ENCODE data around the gene ZNF554. TPM values are rescaled to one million over a fixed set of nuclear protein-coding genes. Genes with fewer than 3 reads are reported as not detected.

The ZNF554 gene
- total RNA-seq, 4 donors from 2014 or later = 6.2 to 8.6 (median 7.3) TPM

DNA sequence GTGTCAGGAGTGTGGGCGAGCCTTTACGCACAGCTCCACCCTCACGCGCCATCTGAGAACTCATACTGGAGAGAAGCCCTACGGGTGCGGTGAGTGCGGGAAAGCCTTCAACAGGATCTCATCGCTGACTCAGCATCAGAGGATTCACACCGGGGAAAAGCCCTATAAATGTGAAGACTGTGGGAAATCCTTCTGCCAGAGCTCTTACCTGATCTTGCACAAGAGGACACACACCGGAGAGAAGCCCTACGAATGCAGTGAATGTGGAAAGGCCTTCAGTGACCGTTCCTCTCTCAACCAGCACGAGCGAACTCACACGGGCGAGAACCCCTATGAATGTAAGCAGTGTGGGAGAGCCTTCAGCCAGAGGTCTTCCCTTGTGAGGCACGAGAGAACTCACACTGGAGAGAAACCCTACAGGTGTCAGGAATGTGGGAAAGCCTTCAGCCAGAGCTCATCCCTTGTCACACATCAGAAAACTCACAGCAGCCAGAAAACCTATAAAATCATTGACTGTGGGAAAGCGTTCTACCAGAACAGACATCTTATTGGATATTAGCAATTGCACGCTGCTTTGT, 14.7 kb downstream of the ZNF554 start:
- 95 to 98% methylated on average over 19 of the region's 19 CpGs for WGBS, 2 donors
- no peak overlapping the region for H3K4me3 ChIP-seq (ENCODE audit: low read depth, poor library complexity, severe bottlenecking)
- intact Hi-C loops (cut with DNase I; ENCODE audit: low total_unique reads) = no loop called here
- DNase-seq (ENCODE audit: low spot score in 2 of 2) = no peak
- no peak for TF ChIP-seq POLR2A (IDR thresholded peaks at IDR 0.05)
- TF ChIP-seq, protein P1, sequence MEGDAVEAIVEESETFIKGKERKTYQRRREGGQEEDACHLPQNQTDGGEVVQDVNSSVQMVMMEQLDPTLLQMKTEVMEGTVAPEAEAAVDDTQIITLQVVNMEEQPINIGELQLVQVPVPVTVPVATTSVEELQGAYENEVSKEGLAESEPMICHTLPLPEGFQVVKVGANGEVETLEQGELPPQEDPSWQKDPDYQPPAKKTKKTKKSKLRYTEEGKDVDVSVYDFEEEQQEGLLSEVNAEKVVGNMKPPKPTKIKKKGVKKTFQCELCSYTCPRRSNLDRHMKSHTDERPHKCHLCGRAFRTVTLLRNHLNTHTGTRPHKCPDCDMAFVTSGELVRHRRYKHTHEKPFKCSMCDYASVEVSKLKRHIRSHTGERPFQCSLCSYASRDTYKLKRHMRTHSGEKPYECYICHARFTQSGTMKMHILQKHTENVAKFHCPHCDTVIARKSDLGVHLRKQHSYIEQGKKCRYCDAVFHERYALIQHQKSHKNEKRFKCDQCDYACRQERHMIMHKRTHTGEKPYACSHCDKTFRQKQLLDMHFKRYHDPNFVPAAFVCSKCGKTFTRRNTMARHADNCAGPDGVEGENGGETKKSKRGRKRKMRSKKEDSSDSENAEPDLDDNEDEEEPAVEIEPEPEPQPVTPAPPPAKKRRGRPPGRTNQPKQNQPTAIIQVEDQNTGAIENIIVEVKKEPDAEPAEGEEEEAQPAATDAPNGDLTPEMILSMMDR (IDR thresholded peaks at IDR 0.05) = no peak

DNA sequence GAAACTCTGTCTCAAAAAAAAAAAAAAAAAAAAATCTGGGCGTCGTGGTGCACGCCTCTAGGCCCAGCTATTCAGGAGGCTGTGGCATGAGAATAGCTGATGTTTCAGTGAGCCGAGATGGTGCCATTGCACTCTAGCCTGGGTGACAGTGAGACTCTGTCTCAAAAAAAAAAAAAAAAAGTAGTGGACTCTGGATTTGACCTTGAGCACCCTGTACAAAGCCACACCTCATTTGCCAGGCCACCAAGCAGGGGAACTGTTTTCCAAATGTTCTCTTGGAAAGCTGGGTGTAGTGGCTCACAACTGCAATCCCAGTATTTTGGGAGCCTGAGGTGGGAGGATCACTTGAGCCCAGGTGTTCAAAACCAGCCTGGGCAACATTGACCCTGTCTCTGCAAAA, 17.8 kb downstream of the ZNF554 start:
- H3K4me3 ChIP-seq (ENCODE audit: low read depth, poor library complexity, severe bottlenecking) = no peak overlapping the region
- no peak for DNase-seq (ENCODE audit: low spot score in 2 of 2)
- intact Hi-C loops (cut with DNase I; ENCODE audit: low total_unique reads) = no loop called here
- TF ChIP-seq, protein P1 (IDR thresholded peaks at IDR 0.05) = no peak
- no peak for TF ChIP-seq POLR2A (IDR thresholded peaks at IDR 0.05)
- 80 to 96% methylated on average over 4 of the region's 4 CpGs for WGBS, 2 donors

DNA sequence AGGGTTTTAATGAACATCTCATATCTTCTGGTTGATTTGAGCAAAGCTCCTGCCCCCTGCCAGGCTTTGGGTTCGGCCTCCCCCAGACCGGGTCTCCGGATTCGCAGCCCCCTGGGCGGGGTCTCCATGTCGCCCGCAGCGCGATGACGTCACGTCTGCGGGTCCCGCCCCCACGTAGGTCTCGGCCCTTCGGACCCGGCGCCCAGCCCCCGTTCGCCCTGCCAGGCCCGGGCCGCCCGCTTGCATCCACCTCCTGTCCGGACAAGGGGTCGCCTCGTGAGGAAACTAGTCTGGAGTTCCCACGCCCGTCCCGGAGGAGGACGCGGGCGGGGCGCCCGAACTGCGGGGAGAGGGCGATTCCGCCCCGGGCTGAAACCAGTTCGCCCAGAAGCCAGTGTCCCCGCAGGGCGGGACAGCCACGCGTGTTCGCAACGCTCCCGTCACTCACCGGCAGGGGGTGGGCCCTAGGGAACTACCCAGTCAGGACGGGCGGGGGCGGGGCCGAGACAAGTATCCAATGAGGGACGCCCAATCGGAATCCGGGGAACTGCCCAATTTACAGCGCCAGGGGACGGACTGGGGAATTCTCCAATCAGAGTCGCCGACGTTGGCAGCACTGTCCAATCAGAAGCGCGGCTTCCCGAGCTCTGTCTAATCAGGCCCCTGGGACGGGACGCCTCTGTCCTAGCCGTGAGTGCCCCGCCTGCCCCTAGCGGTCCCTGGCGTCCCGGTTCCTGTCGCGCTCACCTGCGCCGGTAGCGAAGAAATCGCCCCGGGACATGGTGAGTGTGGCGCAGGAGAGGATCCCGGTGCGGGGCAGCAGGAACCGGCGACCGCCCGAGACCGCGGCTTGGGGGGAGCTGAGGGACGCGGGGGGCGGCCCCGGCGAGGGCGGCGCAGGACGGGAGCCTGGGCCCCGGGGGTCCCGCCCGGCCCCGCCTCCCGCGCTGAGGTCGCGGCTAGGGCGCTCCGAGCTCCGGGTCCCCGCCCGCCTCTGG, 21.4 kb downstream of the ZNF554 start, which contains the start of gene ZNF555:
Gene ZNF555 (plus strand): TSS at position 682 of the 998 bp plus-strand sequence. CDS start 98 bp downstream, at position 780.
- H3K4me3 ChIP-seq (ENCODE audit: low read depth, poor library complexity, severe bottlenecking) = peak within 1 kb of the TSS; percentile 72
- peak; percentile 100 for DNase-seq (ENCODE audit: low spot score in 2 of 2)
- TF ChIP-seq, protein P1 (IDR thresholded peaks at IDR 0.05) = no peak
- no peak for TF ChIP-seq POLR2A (IDR thresholded peaks at IDR 0.05)
- intact Hi-C loops (cut with DNase I; ENCODE audit: low total_unique reads) = no loop called here
- WGBS, 2 donors = 0 to 1% methylated on average over 7 to 21 of the region's 106 CpGs

DNA sequence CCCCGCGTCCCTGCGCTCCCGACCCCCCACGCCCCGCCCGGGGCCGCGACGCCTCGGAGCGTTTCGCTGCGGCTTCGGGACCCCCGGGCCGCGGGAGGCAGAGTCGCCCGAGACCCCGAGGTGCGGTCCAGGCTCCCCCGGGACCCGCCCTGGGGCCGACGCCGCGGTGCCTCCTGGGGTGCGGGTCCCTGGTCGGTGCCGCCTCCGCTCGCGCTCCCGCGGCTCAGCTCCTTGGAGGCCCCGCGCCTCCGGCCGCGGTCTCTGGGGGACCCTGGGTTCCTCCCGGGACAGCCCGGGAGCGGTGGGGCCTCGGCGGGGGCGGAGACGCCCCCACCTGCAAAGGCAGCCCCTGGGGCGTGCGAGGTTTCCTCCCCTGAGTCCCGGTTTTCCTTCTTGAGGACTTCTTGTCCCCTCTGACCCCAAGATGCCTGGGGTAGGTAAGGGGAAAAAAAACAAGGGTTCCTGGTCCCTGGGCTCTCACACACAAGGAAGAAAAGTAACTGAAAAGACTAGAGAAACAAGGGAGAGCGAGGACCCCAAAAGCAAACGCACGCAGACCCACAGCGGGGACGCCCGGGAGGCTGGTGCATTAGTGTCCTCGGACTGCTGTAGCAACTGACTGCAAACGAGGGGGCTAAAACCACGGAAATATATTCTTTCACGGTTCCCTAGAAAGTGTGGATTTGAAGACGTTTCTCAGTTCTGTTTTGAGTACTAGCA, 22.3 kb downstream of the ZNF554 start:
- DNase-seq (ENCODE audit: low spot score in 2 of 2) = no peak
- intact Hi-C loops (cut with DNase I; ENCODE audit: low total_unique reads) = no loop called here
- no peak for TF ChIP-seq POLR2A (IDR thresholded peaks at IDR 0.05)
- TF ChIP-seq, protein P1 (IDR thresholded peaks at IDR 0.05) = no peak
- 5 to 6% methylated on average over 19 to 46 of the region's 62 CpGs for WGBS, 2 donors
- peak overlapping the region; percentile 72 for H3K4me3 ChIP-seq (ENCODE audit: low read depth, poor library complexity, severe bottlenecking)

DNA sequence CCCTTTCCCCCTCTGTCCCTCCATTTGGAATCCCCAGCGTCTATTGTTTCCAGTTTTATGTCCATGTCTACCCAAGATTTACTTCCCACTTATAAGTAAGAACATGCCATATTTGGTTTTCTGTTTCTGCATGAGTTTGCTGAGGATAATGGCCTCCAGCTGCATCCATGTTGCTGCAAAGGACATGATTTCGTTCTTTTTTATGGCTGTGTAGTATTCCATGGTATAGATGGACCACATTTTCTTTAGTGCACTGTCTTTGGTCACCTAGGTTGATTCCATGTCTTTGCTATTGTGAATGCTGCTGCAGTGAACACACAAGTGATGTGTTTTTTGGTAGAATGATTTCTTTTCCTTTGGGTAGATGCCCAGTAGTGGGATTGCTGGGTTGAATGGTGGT, 25.4 kb downstream of the ZNF554 start:
- TF ChIP-seq POLR2A (IDR thresholded peaks at IDR 0.05) = no peak

More for the DNA sequence above, 25.4 kb downstream of the ZNF554 start:
- DNase-seq (ENCODE audit: low spot score in 2 of 2) = no peak
- H3K4me3 ChIP-seq (ENCODE audit: low read depth, poor library complexity, severe bottlenecking) = no peak overlapping the region
- 95 to 100% methylated on average over 2 of the region's 2 CpGs for WGBS, 2 donors
- intact Hi-C loops (cut with DNase I; ENCODE audit: low total_unique reads) = no loop called here

Data from lower leg skin (tissue), 4 donors.